ENCODE data around the gene NRG3.

The NRG3 gene

GRCh38 chr10:82544377-82544776 is 669.4 kb downstream of the NRG3 start:
- no peaks in the 10 kb centered on the region for H3K4me1 ChIP-seq (ENCODE audit: control insufficient read depth, insufficient read depth, low read length, poor library complexity, severe bottlenecking)
- H3K4me3 ChIP-seq (ENCODE audit: extremely low read depth, insufficient read depth, low read length, poor library complexity, severe bottlenecking), result no peak overlapping the region
- no CpG with 5 or more reads among the region's 1 CpG for WGBS, 2 experiments (ENCODE audit: insufficient coverage in 2 of 2)
- no peak overlapping the region for H3K27ac ChIP-seq (ENCODE audit: low read depth, low read length, severe bottlenecking)
- H3K36me3 ChIP-seq (ENCODE audit: control insufficient read depth, insufficient read depth, low read length), result no peaks in the 10 kb centered on the region
- no peaks in the 10 kb centered on the region for H3K9me3 ChIP-seq (ENCODE audit: control insufficient read depth, low read length)

GRCh38 chr10:82551506-82551905 is 676.5 kb downstream of the NRG3 start:
- WGBS, 2 experiments (ENCODE audit: insufficient coverage in 2 of 2), result 100% methylated on average over 1 of the region's 3 CpGs; no CpG with 5 or more reads in 1 of the 2 experiments
- no peaks in the 10 kb centered on the region for H3K9me3 ChIP-seq (ENCODE audit: control insufficient read depth, low read length)
- H3K36me3 ChIP-seq (ENCODE audit: control insufficient read depth, insufficient read depth, low read length), result no peaks in the 10 kb centered on the region
- H3K4me1 ChIP-seq (ENCODE audit: control insufficient read depth, insufficient read depth, low read length, poor library complexity, severe bottlenecking), result no peaks in the 10 kb centered on the region
- H3K27ac ChIP-seq (ENCODE audit: low read depth, low read length, severe bottlenecking), result no peak overlapping the region
- H3K4me3 ChIP-seq (ENCODE audit: extremely low read depth, insufficient read depth, low read length, poor library complexity, severe bottlenecking), result no peak overlapping the region

- WGBS, 2 experiments (ENCODE audit: insufficient coverage in 2 of 2), result no CpG with 5 or more reads among the region's 1 CpG
- no peaks in the 10 kb centered on the region for H3K4me1 ChIP-seq (ENCODE audit: control insufficient read depth, insufficient read depth, low read length, poor library complexity, severe bottlenecking)
Observed at GRCh38 chr10:82552267-82552666, 677.3 kb downstream of the NRG3 start.

GRCh38 chr10:82554381-82554780 is 679.4 kb downstream of the NRG3 start:
- WGBS, 2 experiments (ENCODE audit: insufficient coverage in 2 of 2), result 100% methylated on average over 1 of the region's 3 CpGs; no CpG with 5 or more reads in 1 of the 2 experiments

More at GRCh38 chr10:82552267-82552666, 677.3 kb downstream of the NRG3 start:
- Histone ChIP-seq H3K27ac (ENCODE audit: low read depth, low read length, severe bottlenecking) (no peak overlapping the region), H3K36me3 (ENCODE audit: control insufficient read depth, insufficient read depth, low read length) (no peaks in the 10 kb centered on the region), H3K4me3 (ENCODE audit: extremely low read depth, insufficient read depth, low read length, poor library complexity, severe bottlenecking) (no peak overlapping the region), H3K9me3 (ENCODE audit: control insufficient read depth, low read length) (no peaks in the 10 kb centered on the region)

GRCh38 chr10:82558014-82558607 is 683.1 kb downstream of the NRG3 start:
- no peaks in the 10 kb centered on the region for H3K4me1 ChIP-seq (ENCODE audit: control insufficient read depth, insufficient read depth, low read length, poor library complexity, severe bottlenecking)
- no peaks in the 10 kb centered on the region for H3K36me3 ChIP-seq (ENCODE audit: control insufficient read depth, insufficient read depth, low read length)
- H3K27ac ChIP-seq (ENCODE audit: low read depth, low read length, severe bottlenecking), result peak overlapping the region; percentile 55
- H3K4me3 ChIP-seq (ENCODE audit: extremely low read depth, insufficient read depth, low read length, poor library complexity, severe bottlenecking), result no peak overlapping the region
- H3K9me3 ChIP-seq (ENCODE audit: control insufficient read depth, low read length), result no peaks in the 10 kb centered on the region
- WGBS, 2 experiments (ENCODE audit: insufficient coverage in 2 of 2), result 80 to 100% methylated on average over 1 of the region's 2 CpGs

More at GRCh38 chr10:82554381-82554780, 679.4 kb downstream of the NRG3 start:
- Histone ChIP-seq H3K9me3 (ENCODE audit: control insufficient read depth, low read length) (no peaks in the 10 kb centered on the region), H3K4me1 (ENCODE audit: control insufficient read depth, insufficient read depth, low read length, poor library complexity, severe bottlenecking) (no peaks in the 10 kb centered on the region), H3K4me3 (ENCODE audit: extremely low read depth, insufficient read depth, low read length, poor library complexity, severe bottlenecking) (no peak overlapping the region), H3K27ac (ENCODE audit: low read depth, low read length, severe bottlenecking) (no peak overlapping the region), H3K36me3 (ENCODE audit: control insufficient read depth, insufficient read depth, low read length) (no peaks in the 10 kb centered on the region)

GRCh38 chr10:82564353-82565196 is 689.6 kb downstream of the NRG3 start:
- H3K4me1 ChIP-seq (ENCODE audit: control insufficient read depth, insufficient read depth, low read length, poor library complexity, severe bottlenecking), result no peaks in the 10 kb centered on the region
- no peak overlapping the region for H3K4me3 ChIP-seq (ENCODE audit: extremely low read depth, insufficient read depth, low read length, poor library complexity, severe bottlenecking)
- no peak overlapping the region for H3K27ac ChIP-seq (ENCODE audit: low read depth, low read length, severe bottlenecking)
- no peaks in the 10 kb centered on the region for H3K9me3 ChIP-seq (ENCODE audit: control insufficient read depth, low read length)
- no peaks in the 10 kb centered on the region for H3K36me3 ChIP-seq (ENCODE audit: control insufficient read depth, insufficient read depth, low read length)
- 93% methylated on average over 3 of the region's 7 CpGs; no CpG with 5 or more reads in 1 of the 2 experiments for WGBS, 2 experiments (ENCODE audit: insufficient coverage in 2 of 2)

GRCh38 chr10:82565197-82565575 is 690.2 kb downstream of the NRG3 start:
- H3K4me3 ChIP-seq (ENCODE audit: extremely low read depth, insufficient read depth, low read length, poor library complexity, severe bottlenecking), result no peak overlapping the region
- no peak overlapping the region for H3K27ac ChIP-seq (ENCODE audit: low read depth, low read length, severe bottlenecking)
- H3K9me3 ChIP-seq (ENCODE audit: control insufficient read depth, low read length), result no peaks in the 10 kb centered on the region
- H3K4me1 ChIP-seq (ENCODE audit: control insufficient read depth, insufficient read depth, low read length, poor library complexity, severe bottlenecking), result no peaks in the 10 kb centered on the region
- no peaks in the 10 kb centered on the region for H3K36me3 ChIP-seq (ENCODE audit: control insufficient read depth, insufficient read depth, low read length)

- peaks cover 4% of the 10 kb centered on the region for H3K4me1 ChIP-seq (ENCODE audit: control insufficient read depth, insufficient read depth, low read length, poor library complexity, severe bottlenecking)
- no peak overlapping the region for H3K27ac ChIP-seq (ENCODE audit: low read depth, low read length, severe bottlenecking)
- no peaks in the 10 kb centered on the region for H3K9me3 ChIP-seq (ENCODE audit: control insufficient read depth, low read length)
- 88 to 100% methylated on average over 1 of the region's 1 CpG for WGBS, 2 experiments (ENCODE audit: insufficient coverage in 2 of 2)
- H3K4me3 ChIP-seq (ENCODE audit: extremely low read depth, insufficient read depth, low read length, poor library complexity, severe bottlenecking), result no peak overlapping the region
- H3K36me3 ChIP-seq (ENCODE audit: control insufficient read depth, insufficient read depth, low read length), result no peaks in the 10 kb centered on the region
Observed at GRCh38 chr10:82572744-82573143, 697.8 kb downstream of the NRG3 start.

GRCh38 chr10:82574081-82574480 is 699.1 kb downstream of the NRG3 start:
- WGBS, 2 experiments (ENCODE audit: insufficient coverage in 2 of 2), result no CpG with 5 or more reads among the region's 2 CpGs
- H3K4me3 ChIP-seq (ENCODE audit: extremely low read depth, insufficient read depth, low read length, poor library complexity, severe bottlenecking), result no peak overlapping the region
- no peaks in the 10 kb centered on the region for H3K36me3 ChIP-seq (ENCODE audit: control insufficient read depth, insufficient read depth, low read length)
- H3K27ac ChIP-seq (ENCODE audit: low read depth, low read length, severe bottlenecking), result no peak overlapping the region
- H3K4me1 ChIP-seq (ENCODE audit: control insufficient read depth, insufficient read depth, low read length, poor library complexity, severe bottlenecking), result peaks cover 4% of the 10 kb centered on the region
- H3K9me3 ChIP-seq (ENCODE audit: control insufficient read depth, low read length), result no peaks in the 10 kb centered on the region

GRCh38 chr10:82575318-82575717 is 700.3 kb downstream of the NRG3 start:
- 83 to 100% methylated on average over 1 to 2 of the region's 3 CpGs for WGBS, 2 experiments (ENCODE audit: insufficient coverage in 2 of 2)
- no peak overlapping the region for H3K4me3 ChIP-seq (ENCODE audit: extremely low read depth, insufficient read depth, low read length, poor library complexity, severe bottlenecking)
- H3K27ac ChIP-seq (ENCODE audit: low read depth, low read length, severe bottlenecking), result no peak overlapping the region
- H3K9me3 ChIP-seq (ENCODE audit: control insufficient read depth, low read length), result no peaks in the 10 kb centered on the region
- H3K36me3 ChIP-seq (ENCODE audit: control insufficient read depth, insufficient read depth, low read length), result no peaks in the 10 kb centered on the region
- H3K4me1 ChIP-seq (ENCODE audit: control insufficient read depth, insufficient read depth, low read length, poor library complexity, severe bottlenecking), result peaks cover 4% of the 10 kb centered on the region

GRCh38 chr10:82576093-82576492 is 701.1 kb downstream of the NRG3 start:
- Histone ChIP-seq H3K27ac (ENCODE audit: low read depth, low read length, severe bottlenecking) (no peak overlapping the region), H3K4me1 (ENCODE audit: control insufficient read depth, insufficient read depth, low read length, poor library complexity, severe bottlenecking) (peaks cover 4% of the 10 kb centered on the region), H3K9me3 (ENCODE audit: control insufficient read depth, low read length) (no peaks in the 10 kb centered on the region), H3K4me3 (ENCODE audit: extremely low read depth, insufficient read depth, low read length, poor library complexity, severe bottlenecking) (no peak overlapping the region), H3K36me3 (ENCODE audit: control insufficient read depth, insufficient read depth, low read length) (no peaks in the 10 kb centered on the region)
